Measurements from ENCODE around the gene SUPT16H. TPM values are rescaled to one million over a fixed set of nuclear protein-coding genes. Genes with fewer than 3 reads are reported as not detected.

The SUPT16H gene
- total RNA-seq, 1 experiment from 2014 or later: 210 TPM

- no peak overlapping the region for H2BK120ac ChIP-seq (ENCODE audit: low read depth, low read length, poor library complexity, severe bottlenecking)
- Mint-ChIP-seq H3K36me3 (ENCODE audit: insufficient read depth in 1 of 3, low read depth in 3 of 3) (peaks cover 59 to 82% (median 73%) of the 10 kb centered on the region in 3 experiments; a peak in 6 of 7 replicates), H3K27ac (peak overlapping the region in 1 of 3 experiments; percentile 14; a peak in 1 of 7 replicates), H3K4me1 (no peaks in the 10 kb centered on the region), H3K4me3 (no peak overlapping the region), H3K9me3 (no peaks in the 10 kb centered on the region), H3K27me3 (ENCODE audit: low read depth) (no peaks in the 10 kb centered on the region)
- H3K18ac ChIP-seq (ENCODE audit: insufficient read length, low read depth, low read length): no peak overlapping the region
- no peak overlapping the region for H2BK5ac ChIP-seq (ENCODE audit: insufficient read length, low read length)
- H4K5ac ChIP-seq (ENCODE audit: insufficient read length, low read depth, low read length): no peak overlapping the region
- H3K4ac ChIP-seq (ENCODE audit: low read depth, low read length): no peak overlapping the region
- H4K91ac ChIP-seq (ENCODE audit: insufficient read length, low read depth, low read length): no peak overlapping the region
- H2BK12ac ChIP-seq (ENCODE audit: insufficient read length, low read depth, low read length): no peak overlapping the region
- H3K14ac ChIP-seq (ENCODE audit: insufficient read depth, low read length): no peak overlapping the region
- H2AK5ac ChIP-seq (ENCODE audit: insufficient read length, low read length): no peak overlapping the region
- TF ChIP-seq, protein P1, sequence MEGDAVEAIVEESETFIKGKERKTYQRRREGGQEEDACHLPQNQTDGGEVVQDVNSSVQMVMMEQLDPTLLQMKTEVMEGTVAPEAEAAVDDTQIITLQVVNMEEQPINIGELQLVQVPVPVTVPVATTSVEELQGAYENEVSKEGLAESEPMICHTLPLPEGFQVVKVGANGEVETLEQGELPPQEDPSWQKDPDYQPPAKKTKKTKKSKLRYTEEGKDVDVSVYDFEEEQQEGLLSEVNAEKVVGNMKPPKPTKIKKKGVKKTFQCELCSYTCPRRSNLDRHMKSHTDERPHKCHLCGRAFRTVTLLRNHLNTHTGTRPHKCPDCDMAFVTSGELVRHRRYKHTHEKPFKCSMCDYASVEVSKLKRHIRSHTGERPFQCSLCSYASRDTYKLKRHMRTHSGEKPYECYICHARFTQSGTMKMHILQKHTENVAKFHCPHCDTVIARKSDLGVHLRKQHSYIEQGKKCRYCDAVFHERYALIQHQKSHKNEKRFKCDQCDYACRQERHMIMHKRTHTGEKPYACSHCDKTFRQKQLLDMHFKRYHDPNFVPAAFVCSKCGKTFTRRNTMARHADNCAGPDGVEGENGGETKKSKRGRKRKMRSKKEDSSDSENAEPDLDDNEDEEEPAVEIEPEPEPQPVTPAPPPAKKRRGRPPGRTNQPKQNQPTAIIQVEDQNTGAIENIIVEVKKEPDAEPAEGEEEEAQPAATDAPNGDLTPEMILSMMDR (conservative IDR thresholded peaks at IDR 0.05): no peak
- no peak overlapping the region for H3K4me2 ChIP-seq (ENCODE audit: insufficient read depth, insufficient read length, low read length)
- H3K4me1 ChIP-seq (ENCODE audit: insufficient read depth, low read length): no peaks in the 10 kb centered on the region
- no peak overlapping the region for H4K8ac ChIP-seq (replicated peaks; ENCODE audit: insufficient read length, low read depth, low read length)
- no peak overlapping the region for H2BK20ac ChIP-seq (ENCODE audit: low read depth, low read length, poor library complexity, severe bottlenecking)
- H2BK15ac ChIP-seq (ENCODE audit: low read depth, low read length): no peak overlapping the region
- no CpG with 5 or more reads among the region's 4 CpGs for WGBS (ENCODE audit: extremely low coverage, insufficient read length, low lambda C conversion rate)
- no peak overlapping the region for H3K9ac ChIP-seq (ENCODE audit: extremely low read depth, insufficient read length, low read length)
- H3K27me3 ChIP-seq (ENCODE audit: insufficient read depth, low read length): no peaks in the 10 kb centered on the region
- no peaks in the 10 kb centered on the region for H3K23me2 ChIP-seq (ENCODE audit: insufficient read length, low read depth, low read length, poor library complexity, severe bottlenecking)
- H3T11ph ChIP-seq (ENCODE audit: low read length): no peak overlapping the region
- no peaks in the 10 kb centered on the region for H3K9me3 ChIP-seq (ENCODE audit: control insufficient read depth, low read depth, low read length)
- no peak overlapping the region for H3K27ac ChIP-seq (ENCODE audit: insufficient read length, low read depth, low read length)
- H3K56ac ChIP-seq (ENCODE audit: insufficient read length, low read depth, low read length): no peak overlapping the region
- H2AFZ ChIP-seq (ENCODE audit: low read length): no peak overlapping the region
- no peaks in the 10 kb centered on the region for H4K20me1 ChIP-seq (ENCODE audit: control insufficient read depth, insufficient read depth, insufficient read length)
- peaks cover 2% of the 10 kb centered on the region for H3K79me1 ChIP-seq (ENCODE audit: insufficient read depth, low read depth, low read length, poor library complexity, severe bottlenecking)
- H3K79me2 ChIP-seq (ENCODE audit: insufficient read depth, low read length): peaks cover 2% of the 10 kb centered on the region; the same call in 1 of the 2 replicates
- H3K23ac ChIP-seq (ENCODE audit: insufficient read length, low read depth, low read length): no peak overlapping the region
- no peak for DNase-seq
Observed at GRCh38 chr14:21428930-21429329, 45.1 kb upstream of the SUPT16H start.
